GM04503 (cell line): Measurements from ENCODE around the gene DIDO1.
"Not testable (repeated sequence)": the region's sequence is repeated elsewhere in the genome, so short reads cannot be mapped to it uniquely, and the experiment has no call there.

Experiments
- DNase-seq: peaks from one replicate; pipeline ENCODE4 v3.0.0-alpha.2; 2012; ENCODE audit warnings: low read depth

Gene DIDO1

DNA sequence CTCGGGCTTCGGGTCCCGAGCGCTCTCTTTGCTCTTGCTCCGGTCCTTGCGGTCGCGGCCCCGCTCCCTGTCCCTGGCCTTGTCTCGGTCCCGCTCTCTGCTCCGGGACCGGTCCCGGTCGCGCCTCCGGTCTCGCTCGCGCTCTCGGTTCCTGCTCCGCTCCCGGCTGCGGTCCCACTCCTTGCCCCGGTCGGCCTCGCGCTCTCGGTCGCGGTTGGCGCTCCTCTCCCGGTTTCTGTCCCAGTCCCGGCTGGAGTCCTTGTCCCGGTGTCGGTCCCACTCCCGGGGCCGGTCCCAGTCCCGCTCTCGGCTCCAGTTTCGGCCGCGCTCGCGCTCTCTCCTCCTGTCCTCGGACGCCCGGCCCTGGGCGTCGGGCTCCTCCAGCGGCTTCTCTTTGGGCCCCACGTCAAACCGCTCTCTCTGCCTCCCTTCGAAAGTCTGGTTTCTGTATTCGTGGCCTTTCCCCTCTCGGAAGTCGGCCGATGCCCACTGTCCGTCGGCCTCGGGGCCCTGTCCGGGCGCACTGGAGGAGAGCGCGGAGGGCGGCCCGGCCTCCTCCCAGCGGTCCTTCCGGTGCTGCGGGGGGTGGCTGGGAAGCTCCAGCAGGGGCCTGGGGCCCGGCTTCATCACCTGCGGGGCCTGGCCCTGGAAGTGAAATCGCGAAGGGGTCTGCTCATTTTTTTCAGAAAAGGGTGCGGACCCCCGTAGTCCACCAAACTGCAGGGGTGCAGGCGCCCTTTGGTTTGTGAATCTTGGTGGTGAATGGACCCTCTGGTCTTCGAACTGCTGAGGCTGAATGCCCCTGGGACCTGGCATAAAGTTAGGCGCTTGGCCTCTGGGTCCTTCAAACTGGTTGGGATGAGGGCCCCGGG is 46.8 kb downstream of the DIDO1 start:
- DNase-seq = no peak

DNA sequence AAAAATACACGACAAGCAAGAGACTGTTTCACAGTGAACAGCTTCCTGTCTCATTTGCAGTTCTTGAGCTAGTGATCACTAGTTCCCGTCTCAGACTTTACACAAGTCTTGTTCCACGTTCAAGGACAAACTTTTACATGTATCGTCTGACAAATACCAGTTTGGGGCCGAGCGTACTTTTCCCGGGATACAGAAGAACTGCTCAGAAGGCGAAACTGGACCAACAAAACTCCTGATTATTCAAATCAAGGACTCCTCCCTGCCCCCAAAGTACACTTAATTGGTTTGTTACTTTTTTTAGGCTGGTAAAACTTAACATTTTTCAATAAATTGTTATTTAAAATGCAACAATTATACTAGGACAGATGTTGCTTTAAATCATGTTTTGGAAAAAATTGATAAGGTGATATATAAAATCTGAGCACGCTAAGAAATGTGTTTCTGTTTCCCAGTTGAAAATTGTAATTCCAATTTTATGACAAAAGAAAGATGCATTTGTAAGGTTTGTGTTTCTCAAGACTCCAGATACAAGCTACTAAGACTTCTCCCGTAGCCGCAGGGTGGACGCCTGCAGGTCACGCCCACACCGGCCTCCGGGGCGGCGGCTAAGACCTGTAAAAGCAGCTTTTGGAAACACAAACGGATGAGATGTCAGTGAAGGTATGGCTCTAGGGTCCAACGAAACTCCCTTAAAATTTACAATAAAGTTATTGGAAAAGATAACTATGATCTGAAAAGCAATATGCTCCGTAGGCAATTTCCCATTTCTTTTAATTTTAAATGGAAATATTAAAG is 47.9 kb downstream of the DIDO1 start:
- no peak for DNase-seq

DNA sequence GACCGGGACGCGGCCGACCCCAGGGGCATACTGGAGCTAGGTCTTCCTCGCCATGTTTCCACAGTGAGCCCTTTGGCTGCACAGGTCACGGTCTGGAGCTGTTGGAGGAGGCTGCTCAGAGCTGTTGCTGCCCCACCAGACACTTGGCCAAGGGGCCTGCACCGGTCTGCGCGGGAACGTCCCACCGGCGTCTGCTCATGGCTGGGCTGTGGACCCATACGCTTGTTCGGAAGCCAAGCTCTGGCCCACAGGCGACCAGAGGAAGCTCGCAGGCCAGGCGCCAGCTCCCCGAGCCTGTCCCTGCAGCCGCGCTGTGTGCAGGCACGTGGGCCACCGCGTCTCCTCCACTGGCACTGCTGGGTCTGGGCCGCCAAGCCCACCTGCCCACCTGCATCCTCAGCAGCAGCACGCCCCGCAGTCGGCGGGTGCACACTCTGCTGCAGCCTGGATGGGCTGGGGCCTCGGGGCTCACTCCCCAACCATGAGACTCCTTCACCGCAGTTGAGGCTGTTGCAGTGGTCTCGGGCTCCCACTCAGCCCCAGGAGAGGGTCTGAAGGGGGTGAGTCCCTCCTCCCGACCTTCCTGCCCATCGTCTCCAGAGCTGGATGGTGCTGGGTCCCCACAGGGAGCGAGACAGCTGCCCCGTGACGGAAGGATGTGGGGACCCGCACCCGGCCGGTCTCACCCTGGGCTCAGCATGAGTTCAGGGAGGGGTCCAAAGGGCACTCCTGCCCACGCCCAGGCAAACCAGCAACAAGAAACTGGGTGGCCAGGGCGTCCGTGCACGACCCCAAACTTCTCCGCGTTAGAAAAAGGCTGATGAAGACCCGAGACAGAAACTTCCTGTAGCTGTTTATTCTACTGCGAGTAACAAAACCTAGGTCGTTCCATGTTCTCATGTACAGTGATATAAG is 49.1 kb downstream of the DIDO1 start:
- DNase-seq = no peak

DNA sequence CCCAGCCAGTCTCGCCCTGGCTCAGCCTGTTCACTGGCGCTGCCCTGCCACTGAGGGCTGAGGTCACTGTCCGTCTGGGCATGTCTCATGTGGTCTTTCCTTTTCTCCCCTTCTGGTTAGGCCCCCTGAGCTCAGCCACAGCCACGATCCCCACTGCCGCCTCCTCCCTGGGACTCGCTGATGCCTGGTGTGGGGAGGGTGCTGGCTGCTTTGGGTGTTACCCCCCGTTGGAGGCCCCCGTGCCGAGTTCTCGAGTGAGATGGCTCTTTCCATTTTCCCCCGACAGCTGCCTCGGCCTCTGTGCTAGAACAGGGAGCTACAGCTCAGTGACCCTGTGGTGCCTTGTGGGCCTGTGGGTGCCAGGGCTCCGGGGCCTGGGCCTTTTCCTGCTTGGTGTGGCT is 49.8 kb downstream of the DIDO1 start:
- DNase-seq = no peak

DNA sequence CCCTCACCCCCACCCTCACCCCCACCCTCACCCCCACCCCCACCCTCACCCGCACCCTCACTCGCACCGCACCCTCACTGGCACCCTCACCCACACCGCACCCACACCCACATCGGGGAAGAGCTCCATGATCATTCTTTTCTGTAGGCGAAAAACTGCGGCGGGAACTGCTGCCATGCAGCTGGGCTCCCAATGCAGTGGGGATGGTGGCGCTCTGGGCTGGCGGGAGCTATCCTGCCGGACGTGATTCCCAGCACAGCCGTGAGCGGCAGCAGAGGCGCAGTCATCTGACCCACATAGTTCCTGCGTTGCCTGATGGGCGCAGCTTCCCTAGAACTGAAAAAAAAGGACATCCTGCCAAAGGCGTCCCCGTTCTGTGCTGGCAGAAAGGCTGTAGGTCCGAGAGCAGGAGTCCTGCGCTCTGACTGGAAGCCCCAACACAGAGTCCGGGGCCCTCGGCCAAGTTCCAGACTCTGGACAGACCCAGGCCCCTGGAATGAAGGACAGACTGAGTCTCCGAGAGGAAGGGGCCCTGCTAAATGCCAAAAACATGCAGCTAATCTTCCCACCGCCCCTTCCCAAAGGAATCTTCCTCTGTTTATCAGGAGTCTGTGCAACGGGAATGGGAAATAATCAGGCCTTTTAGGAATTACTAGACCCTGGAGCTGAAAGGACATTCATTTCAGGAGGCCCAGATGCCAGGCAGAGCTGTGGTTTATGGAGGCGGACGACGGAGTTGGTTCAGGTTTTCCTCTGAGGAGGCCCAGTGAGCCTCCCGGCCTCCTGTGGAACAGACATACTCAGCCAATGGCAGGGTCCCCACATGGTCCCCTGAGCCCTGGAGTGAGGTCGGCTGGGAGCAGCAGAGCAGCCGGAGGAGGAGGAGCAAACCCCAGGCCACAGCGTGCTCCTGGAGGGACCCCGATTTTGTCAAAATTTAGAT is 50.6 kb downstream of the DIDO1 start:
- DNase-seq = peak; percentile 43

DNA sequence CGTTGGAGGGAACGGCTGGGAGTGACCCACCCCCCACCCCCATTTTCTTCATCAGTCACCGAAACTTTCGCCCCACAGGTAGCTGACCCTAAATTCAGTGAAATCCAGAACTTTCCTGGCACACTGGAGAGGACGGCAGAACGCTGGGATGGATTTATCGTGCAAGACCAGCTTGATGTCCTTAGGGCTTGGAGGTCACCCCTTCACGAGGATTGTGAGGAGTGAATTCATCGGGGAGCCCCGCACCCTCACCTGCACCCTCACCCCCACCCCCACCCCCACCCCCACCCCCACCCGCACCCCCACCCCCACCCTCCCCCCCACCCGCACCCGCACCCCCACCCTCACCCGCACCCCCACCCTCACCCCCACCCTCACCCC is 51.4 kb downstream of the DIDO1 start:
- DNase-seq = no peak

DNA sequence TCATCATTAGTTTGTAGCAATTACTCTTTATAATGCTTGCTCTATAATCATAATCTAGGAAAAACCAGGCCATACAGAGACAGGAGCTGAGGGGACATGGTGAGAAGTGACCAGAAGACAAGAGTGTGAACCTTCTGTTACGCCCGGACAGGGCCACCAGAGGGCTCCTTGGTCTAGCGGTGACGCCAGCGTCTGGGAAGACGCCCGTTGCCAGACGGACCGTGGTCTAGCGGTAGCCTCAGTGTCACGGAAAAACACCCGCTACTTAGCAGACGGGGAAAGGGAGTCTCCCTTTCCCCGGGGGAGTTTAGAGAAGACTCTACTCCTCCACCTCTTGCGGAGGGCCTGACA is 52.6 kb downstream of the DIDO1 start:
- DNase-seq = not testable (repeated sequence)

DNA sequence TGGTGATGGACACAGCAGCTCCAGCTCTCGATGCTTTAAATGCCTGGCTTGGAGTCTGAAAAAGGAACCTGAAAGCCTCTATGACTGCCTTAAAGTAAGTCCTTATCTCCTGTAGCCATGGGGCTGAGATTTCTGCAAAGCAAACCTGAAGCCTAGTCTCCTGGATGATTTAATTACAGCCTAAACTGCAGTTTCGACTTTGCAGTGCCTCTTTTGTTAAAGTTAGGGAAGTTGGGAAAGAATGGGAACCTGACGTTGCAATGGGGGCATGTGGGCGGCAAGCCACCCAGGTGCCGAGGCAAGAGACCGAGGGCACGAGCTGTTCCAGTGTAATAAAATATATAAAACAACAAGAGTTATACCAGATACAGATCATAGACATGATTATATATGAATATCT is 53.0 kb downstream of the DIDO1 start:
- DNase-seq = no peak

DNA sequence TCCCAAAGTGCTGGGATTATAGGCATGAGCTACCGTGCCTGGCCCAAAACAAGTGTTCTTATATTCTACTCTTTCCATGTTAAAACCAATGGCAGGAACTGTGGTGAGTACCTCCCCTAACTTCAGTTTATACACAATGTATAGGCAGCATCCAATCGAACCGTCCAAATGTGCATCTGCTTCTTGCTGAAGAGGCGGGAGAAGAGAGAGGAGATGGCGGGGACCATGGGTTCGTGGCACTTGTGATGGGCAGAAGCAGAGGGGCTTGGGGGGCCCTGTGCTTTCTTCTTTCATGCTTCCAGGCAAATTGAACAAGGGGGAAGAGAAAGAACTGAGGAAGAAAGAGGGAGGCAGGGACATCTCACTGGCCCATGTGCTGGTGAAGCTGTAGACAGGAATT is 53.4 kb downstream of the DIDO1 start:
- DNase-seq = no peak

DNA sequence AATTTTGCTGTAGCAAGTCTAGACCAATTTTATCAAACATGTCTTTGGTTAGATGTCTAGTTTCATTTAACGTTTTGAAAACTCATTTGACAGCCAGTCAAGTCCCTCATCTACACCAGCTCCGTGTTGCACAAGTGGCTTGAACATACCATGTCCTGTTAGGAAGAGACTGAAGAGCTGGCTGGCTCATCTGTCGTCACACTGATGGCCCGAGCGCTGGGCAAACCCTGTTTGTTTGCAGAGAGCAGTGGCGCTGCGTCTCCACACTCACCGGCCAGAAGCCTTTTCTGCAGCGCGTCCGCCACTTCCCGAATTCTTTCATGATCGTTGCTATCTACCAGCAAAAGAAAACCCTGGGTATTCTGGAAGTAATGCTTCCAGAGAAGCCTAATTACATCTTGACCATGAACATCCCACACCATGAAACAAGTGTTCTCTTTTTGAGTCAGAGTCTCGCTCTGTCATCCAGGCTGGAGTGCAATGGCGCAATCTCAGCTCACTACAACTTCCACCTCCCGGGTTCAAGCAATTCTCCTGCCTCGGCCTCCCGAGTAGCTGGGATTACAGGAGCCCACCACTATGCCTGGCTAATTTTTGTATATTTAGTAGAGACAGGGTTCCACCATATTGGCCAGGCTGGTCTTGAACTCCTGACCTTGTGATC is 54.0 kb downstream of the DIDO1 start:
- DNase-seq = no peak

DNA sequence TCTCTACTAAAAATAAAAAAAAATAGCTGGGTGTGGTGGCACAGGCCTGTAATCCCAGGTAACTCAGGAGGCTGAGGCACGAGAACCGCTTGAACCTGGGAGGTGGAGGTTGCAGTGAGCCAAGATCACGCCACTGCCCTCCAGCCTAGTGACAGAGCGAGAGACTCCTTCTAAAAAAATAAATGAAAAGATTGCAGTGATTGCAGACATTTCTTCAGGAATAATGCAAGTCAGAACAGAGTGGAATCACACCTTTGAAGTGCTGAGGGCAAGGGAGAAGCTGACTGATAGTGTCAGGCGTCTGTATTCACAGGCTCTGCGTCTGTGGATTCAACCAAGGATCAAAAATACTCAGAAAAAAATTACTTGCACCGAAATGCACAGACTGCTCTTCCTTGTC is 62.1 kb downstream of the DIDO1 start:
- no peak for DNase-seq

DNA sequence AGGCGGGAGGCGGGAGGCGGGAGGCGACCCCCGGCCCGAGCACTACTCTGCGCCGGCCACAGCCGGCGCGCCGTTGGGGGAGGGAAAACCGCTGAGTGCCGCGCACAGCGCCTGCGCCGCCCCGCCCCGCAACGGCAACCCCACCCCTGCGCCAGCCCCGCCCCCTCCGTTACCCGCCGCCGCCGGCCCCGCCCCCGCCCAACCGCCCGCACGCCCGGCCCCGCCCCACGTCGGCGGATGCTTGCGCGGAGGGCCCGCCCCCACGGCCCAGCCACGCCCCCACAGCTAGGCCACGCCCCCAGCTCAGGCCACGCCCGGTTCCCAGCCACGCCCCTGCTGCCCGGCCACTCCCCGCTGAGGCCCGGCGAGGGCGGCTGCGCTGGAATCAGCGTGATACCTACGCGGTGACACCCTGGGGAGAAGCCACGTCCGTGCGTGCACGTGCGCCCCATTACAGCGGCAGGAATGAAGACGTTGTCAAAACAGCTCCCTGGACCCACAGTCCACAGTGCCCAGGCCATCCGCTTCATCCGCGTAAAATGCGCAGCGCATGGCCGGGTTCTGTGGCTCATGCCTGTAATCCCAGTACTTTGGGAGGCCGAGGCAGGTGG is 64.5 kb downstream of the DIDO1 start, which contains the start of gene TCFL5:
Gene TCFL5, minus strand, starts transcription at position 97 of the 611 bp plus-strand sequence. CDS start 152 bp downstream, outside the sequence.
- no peak for DNase-seq

DNA sequence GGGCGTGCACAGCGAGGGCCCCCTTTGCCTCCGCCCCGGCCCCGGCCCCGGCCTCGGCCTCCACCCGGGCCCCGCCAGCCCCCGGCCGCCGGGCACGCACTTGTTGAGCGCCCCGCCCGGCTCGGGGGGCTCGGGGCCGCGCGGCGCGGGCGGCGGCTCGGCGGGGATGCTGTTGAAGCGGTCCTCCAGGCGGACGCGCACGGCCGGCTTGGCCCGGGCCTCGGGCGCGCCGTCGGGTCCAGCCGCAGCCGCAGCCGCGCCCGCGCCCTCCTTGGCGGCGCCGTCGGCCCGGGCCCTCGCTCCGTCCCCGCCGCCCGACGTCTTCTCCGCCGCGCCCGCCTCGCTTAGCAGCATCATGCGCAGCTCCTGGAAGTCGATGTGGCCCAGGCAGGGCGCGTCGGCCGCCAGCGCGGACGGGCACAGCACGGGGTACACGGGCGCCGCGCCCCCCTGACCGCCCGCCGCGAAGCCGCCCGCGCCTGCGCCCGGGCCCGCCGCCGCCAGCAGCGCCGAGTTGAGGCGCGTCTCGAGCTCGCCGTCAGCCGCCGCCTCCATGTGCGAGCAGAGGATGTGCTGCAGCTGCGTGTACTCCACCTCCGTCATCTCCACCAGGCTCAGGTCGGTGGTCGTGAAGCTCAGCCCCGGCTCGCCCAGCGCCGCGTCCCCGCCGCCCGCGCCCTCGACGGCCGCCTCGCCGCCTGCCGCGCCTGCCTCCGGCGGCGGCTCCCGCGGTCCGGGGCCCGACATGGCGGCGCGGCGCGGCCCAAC is 65.2 kb downstream of the DIDO1 start:
- no peak for DNase-seq

DNA sequence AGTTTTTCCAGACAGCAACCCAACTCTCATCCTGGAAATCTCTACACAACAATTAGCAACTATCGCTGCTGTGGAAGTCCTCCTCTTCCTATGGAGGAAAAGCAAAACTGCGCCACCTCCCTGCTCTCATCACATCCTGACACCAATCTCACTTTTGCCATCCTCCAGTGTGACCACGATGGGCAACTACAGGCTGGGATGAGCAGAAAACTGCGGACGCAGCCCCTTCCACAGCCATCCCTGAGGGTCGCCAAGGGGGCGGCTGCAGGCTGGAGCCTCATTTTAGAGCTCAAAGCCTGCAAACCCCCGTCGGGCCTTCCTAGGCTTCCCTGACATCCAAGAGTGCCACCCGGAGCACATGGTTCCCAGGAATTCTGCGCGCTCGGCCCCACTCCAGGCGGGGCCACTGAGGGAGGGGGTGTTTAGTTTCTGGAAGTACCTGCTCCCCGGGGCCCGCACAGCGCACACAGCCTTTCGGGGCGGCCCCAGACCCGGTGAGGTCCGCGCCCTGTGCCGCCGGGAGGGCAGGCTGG is 65.8 kb downstream of the DIDO1 start:
- DNase-seq = no peak

DNA sequence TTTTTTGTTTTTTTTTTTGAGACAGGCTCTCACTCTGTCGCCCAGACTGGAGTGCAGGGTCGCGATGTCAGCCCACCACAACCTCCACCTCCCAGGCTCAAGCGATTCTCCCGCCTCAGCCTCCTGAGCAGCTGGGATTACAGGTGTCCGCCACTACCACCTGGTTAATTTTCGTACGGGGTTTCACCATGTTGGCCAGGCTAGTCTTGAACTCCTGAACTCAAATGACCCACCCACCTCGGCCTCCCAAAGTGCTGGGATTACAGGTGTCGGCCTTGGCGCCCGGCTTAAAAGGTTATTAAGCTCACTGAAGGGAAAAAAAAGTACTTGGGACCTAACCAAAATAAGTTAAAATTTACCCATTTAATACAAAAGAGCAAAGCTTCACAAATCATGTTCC is 66.6 kb downstream of the DIDO1 start:
- DNase-seq = no peak

DNA sequence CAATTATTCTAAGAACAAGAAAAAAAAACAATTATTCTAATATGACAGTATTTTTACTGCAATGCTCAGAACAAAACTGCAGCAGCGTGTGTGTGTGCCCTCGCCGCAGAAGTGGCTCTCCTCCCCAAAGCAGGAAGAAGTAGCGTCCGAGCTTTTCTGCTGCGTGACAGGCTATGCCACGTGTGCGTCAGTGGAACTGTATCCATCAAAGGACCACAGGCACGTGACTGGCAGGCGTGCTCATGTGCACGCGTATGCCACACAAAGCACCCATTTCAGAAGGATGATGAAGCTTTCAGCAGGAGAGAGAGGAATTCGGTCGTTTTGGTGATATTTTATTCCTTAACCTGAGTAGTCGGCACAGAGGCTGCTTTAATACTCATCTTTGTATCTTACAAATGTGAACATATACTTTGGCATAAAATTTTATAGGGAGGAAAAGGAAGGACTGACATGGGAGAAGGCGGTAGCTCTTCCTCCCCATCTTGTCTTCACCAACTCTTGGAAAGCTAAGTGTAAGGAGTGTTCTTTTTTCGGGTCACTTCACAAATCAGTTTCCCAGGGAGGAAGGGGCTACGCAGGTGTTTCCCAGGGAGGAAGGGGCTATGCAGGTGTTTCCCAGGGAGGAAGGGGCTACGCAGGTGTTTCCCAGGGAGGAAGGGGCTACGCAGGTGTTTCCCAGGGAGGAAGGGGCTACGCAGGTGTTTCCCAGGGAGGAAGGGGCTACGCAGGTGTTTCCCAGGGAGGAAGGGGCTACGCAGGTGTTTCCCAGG is 68.1 kb downstream of the DIDO1 start:
- DNase-seq = no peak

DNA sequence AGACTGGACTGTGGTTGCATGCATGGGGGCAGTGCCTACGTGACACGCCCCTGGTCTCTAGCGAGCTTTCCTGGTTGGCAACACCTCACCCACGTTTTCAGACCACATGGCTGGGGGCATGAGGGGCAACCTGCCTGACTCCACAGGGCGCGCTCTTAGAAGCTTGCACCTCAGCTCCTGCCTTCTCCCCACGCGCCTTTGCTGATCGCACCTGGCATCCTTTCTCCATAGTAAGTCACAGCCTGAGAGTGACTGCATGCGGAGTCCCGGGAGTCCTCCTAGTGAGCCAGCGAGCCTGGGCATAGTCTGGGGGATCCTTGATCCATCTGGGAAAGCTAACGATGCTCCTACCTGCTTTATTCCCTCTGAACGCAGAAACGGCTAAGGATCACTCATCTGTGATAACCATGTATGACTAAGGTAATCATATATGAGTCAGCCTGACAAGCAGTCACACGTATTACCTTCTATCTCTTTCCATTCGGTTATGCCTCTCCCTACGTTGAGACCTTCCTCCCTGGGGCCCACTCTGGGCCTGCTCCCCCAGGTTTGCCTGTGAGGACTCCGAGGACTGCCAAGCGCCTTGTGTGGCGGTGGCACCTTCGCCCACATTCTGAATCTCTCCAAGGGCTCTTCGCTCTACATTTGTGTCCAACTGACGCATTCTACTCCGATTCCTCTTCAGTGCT is 69.2 kb downstream of the DIDO1 start:
- DNase-seq = no peak

DNA sequence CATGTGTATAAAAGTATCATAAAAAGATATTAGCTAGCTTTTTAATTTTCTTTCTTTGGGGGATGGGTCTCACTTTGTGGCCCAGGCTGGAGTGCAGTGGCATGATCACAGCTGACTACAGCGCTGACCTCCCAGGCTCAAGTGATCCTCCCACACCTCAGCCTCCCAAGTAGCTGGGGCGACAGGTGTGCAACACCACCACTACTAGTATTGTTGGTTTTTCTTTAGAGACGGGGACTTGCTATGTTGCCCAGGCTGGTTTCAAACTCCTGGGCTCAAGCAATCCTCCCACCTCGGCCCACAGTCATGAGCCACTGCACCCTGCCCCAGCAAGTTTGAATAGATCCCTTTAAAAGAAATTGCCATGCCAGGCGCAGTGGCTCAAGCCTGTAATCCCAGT is 71.2 kb downstream of the DIDO1 start:
- DNase-seq = no peak
